KMS-11 (cell line): Measurements from ENCODE around the gene BFAR.

Experiments used
- H2AFZ ChIP-seq: fragments of 200-600 bp; sonication (generic); 2 replicates; pipeline ENCODE4 v1.6.1; 2016; ENCODE audit warnings: antibody characterized with exemption, mixed run types, low read depth
- H3K27ac ChIP-seq: fragments of 200-600 bp; sonication (generic); 2 replicates; pipeline ENCODE4 v1.6.1; 2016; ENCODE audit warnings: mild to moderate bottlenecking, mixed run types
- H3K27me3 ChIP-seq: fragments of 200-600 bp; sonication (generic); 2 replicates; pipeline ENCODE4 v1.6.1; 2017; ENCODE audit warnings: mild to moderate bottlenecking, low read depth, mixed run types, moderate library complexity; ENCODE audit not compliant: insufficient read depth
- H3K36me3 ChIP-seq: fragments of 200-600 bp; sonication (generic); 2 replicates; pipeline ENCODE4 v1.6.1; 2017; ENCODE audit warnings: mild to moderate bottlenecking, mixed run types; ENCODE audit not compliant: insufficient read depth
- H3K4me1 ChIP-seq: fragments of 200-600 bp; sonication (generic); 2 replicates; pipeline ENCODE4 v1.6.1; 2016; ENCODE audit warnings: mild to moderate bottlenecking, low read depth, mixed run types; ENCODE audit not compliant: poor library complexity, severe bottlenecking
- H3K4me2 ChIP-seq: fragments of 200-600 bp; sonication (generic); 2 replicates; pipeline ENCODE4 v1.7.0; 2016; ENCODE audit warnings: mild to moderate bottlenecking, mixed run types
- H3K4me3 ChIP-seq: fragments of 200-600 bp; sonication (generic); IDR thresholded peaks from 2 replicates; pipeline ENCODE4 v1.6.1; 2017; ENCODE audit warnings: low read depth, low read length, mixed read lengths; ENCODE audit not compliant: insufficient read depth
- H3K79me2 ChIP-seq: fragments of 200-600 bp; sonication (generic); 2 replicates; pipeline ENCODE4 v1.6.1; 2016; ENCODE audit warnings: low read depth, mixed run types; ENCODE audit not compliant: insufficient read depth
- H3K9ac ChIP-seq: fragments of 200-600 bp; sonication (generic); 2 replicates; pipeline ENCODE4 v1.6.1; 2016; ENCODE audit warnings: mild to moderate bottlenecking, mixed run types
- H4K20me1 ChIP-seq: fragments of 200-600 bp; sonication (generic); 2 replicates; pipeline ENCODE4 v1.6.1; 2016; ENCODE audit warnings: mild to moderate bottlenecking, mixed run types; ENCODE audit not compliant: insufficient read depth
- CTCF ChIP-seq: fragments of 200-600 bp; sonication (generic); conservative IDR thresholded peaks from 2 replicates; pipeline ENCODE4 v1.6.1; 2017; ENCODE audit warnings: low read depth, mild to moderate bottlenecking, antibody characterized with exemption, low read length, moderate library complexity, mixed read lengths

The BFAR gene

DNA sequence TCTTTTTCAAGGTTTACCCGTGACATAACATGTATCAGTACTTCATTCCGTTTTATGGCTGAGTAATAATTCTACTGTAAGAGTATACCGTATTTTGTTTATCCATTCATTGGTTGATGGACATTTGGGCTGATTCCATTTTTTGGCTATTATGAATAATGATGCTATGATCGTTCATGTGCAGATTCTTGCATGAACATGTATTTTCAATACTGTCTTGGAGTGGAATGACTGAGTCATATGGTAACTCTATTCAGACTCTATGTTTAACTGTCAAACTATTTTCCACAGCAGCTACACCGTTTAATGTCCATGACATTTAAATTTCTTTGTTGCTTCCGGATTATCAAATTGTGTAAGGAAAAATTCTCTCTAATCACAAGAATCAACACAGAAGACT, 17.9 kb downstream of the BFAR start:
- H4K20me1 ChIP-seq = no peaks in the 10 kb centered on the region
- H3K27me3 ChIP-seq = no peaks in the 10 kb centered on the region
- H2AFZ ChIP-seq = no peak overlapping the region
- peaks cover 10% of the 10 kb centered on the region; the same call in 1 of the 2 replicates for H3K36me3 ChIP-seq
- no peak for TF ChIP-seq CTCF
- H3K9ac ChIP-seq = no peak overlapping the region
- no peak overlapping the region for H3K4me2 ChIP-seq
- 0 out of 2 replicates have a peak, but pooled peaks cover 4% of the 10 kb centered on the region for H3K79me2 ChIP-seq
- no peak overlapping the region for H3K4me3 ChIP-seq
- H3K27ac ChIP-seq = no peak overlapping the region
- H3K4me1 ChIP-seq = no peaks in the 10 kb centered on the region

- Histone ChIP-seq H3K4me1 (peaks cover 10% of the 10 kb centered on the region), H2AFZ (no peak overlapping the region), H3K27ac (no peak overlapping the region), H4K20me1 (no peaks in the 10 kb centered on the region), H3K4me2 (no peak overlapping the region), H3K9ac (no peak overlapping the region), H3K36me3 (peaks cover 10% of the 10 kb centered on the region; the same call in 1 of the 2 replicates), H3K79me2 (no peaks in the 10 kb centered on the region), H3K4me3 (no peak overlapping the region), H3K27me3 (no peaks in the 10 kb centered on the region)
- no peak for TF ChIP-seq CTCF
Measured at GRCh38 chr16:14652726-14653125, 20.0 kb downstream of the BFAR start.

DNA sequence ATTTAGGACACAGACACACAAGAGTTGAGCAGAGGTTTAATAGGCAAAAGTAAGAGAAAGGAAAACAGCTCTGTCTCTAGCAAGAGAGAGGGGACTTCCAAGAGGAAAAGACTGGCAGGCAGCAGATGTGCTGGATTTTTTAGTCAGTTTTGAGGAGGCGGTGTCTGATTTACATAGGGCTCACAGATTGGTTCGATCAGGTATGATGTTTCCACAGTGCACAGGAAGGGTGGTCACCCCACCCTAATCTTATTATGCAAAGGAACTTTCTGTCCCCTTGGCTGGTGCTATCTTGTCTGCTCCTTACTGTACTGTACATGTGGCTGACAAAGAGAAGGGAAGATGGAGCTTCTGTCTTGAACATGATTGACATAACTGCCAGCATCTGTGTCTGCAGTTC, 25.3 kb downstream of the BFAR start:
- Histone ChIP-seq H3K36me3 (no peaks in the 10 kb centered on the region; the same call in 1 of the 2 replicates), H3K79me2 (no peaks in the 10 kb centered on the region), H3K4me3 (no peak overlapping the region), H3K4me1 (peaks cover 24% of the 10 kb centered on the region), H3K9ac (peak overlapping the region; percentile 5; the same call in 1 of the 2 replicates), H3K27ac (peak overlapping the region; percentile 62), H4K20me1 (no peaks in the 10 kb centered on the region), H3K27me3 (no peaks in the 10 kb centered on the region), H3K4me2 (peak overlapping the region; percentile 42; the same call in 1 of the 2 replicates), H2AFZ (0 out of 2 replicates have a peak overlapping the region, but pooled peaks have one; percentile 10)
- TF ChIP-seq CTCF = no peak

GRCh38 chr16:14667347-14668266, 34.9 kb downstream of the BFAR start:
- Histone ChIP-seq H3K9ac (no peak overlapping the region), H3K4me1 (peaks cover 9% of the 10 kb centered on the region), H4K20me1 (no peaks in the 10 kb centered on the region), H2AFZ (no peak overlapping the region), H3K36me3 (peaks cover 11% of the 10 kb centered on the region; the same call in 1 of the 2 replicates), H3K4me3 (no peak overlapping the region), H3K4me2 (no peak overlapping the region), H3K27ac (no peak overlapping the region), H3K79me2 (no peaks in the 10 kb centered on the region), H3K27me3 (no peaks in the 10 kb centered on the region)
- TF ChIP-seq CTCF = no peak
